ENCODE measurements around the gene ISG20L2. TPM values are rescaled to one million over a fixed set of nuclear protein-coding genes. Genes with fewer than 3 reads are reported as not detected.

ISG20L2 gene
- total RNA-seq, 4 donors from 2014 or later: 22.3 to 32.8 (median 28.4) TPM

DNA sequence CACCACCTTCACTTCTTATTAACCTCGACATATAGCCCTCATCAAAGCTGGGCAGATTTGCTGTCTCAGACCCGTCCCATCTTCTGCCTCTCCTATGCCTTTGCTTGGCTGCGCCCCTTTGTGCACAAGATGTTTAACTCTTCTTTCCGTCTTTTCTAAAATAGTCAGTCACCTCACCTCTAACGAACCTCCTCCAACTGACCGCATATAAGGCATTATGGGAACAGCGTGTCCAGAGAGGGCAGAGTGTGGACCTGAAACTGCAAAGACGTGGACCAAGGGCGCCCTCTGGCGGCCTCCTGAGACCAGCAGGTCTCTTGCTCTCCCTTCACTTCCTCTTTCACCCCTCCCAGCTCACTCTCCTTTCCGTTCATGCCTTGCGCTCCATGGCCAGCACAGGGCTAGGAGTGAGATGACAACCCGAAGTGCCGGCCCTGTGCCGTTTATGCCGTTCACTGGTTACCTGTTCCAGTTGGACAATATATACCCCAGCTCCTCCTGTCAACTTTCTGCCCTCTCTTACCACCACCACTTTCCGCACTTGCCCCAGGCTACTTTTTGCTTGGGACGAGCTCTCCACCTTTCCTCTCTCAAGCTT, 2.8 kb downstream of the ISG20L2 start:
- H3K27ac ChIP-seq: peak overlapping the region; percentile 24 to 97 (median 29)
- H3K9me3 ChIP-seq: no peaks in the 10 kb centered on the region
- intact Hi-C loops (cut with DNase I): loop anchor here (5.0 kb wide), 1 partner anchor 33 kb away; no protein-coding TSS in a partner anchor
- WGBS, 2 donors: 7 to 8% methylated on average over 18 of the region's 18 CpGs
- TF ChIP-seq, protein P1, sequence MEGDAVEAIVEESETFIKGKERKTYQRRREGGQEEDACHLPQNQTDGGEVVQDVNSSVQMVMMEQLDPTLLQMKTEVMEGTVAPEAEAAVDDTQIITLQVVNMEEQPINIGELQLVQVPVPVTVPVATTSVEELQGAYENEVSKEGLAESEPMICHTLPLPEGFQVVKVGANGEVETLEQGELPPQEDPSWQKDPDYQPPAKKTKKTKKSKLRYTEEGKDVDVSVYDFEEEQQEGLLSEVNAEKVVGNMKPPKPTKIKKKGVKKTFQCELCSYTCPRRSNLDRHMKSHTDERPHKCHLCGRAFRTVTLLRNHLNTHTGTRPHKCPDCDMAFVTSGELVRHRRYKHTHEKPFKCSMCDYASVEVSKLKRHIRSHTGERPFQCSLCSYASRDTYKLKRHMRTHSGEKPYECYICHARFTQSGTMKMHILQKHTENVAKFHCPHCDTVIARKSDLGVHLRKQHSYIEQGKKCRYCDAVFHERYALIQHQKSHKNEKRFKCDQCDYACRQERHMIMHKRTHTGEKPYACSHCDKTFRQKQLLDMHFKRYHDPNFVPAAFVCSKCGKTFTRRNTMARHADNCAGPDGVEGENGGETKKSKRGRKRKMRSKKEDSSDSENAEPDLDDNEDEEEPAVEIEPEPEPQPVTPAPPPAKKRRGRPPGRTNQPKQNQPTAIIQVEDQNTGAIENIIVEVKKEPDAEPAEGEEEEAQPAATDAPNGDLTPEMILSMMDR (IDR thresholded peaks at IDR 0.05): peak; percentile 85 to 96 (median 92)
- TF ChIP-seq POLR2A (IDR thresholded peaks at IDR 0.05): no peak
- peaks cover 13 to 48% (median 19%) of the 10 kb centered on the region in 3 donors for H3K36me3 ChIP-seq
- H3K4me3 ChIP-seq: peak overlapping the region; percentile 6 to 85 (median 53)
- no peak for DNase-seq
- no peaks in the 10 kb centered on the region for H3K27me3 ChIP-seq
- peaks cover 20 to 62% (median 34%) of the 10 kb centered on the region in 3 donors for H3K4me1 ChIP-seq

GRCh38 chr1:156721535-156721934, 7.0 kb downstream of the ISG20L2 start:
- intact Hi-C loops (cut with DNase I): no loop called here
- H3K27me3 ChIP-seq: no peaks in the 10 kb centered on the region
- peaks cover 8 to 31% (median 17%) of the 10 kb centered on the region in 3 donors for H3K4me1 ChIP-seq
- H3K9me3 ChIP-seq: no peaks in the 10 kb centered on the region
- H3K4me3 ChIP-seq: no peak overlapping the region
- H3K36me3 ChIP-seq: peaks cover 13 to 60% (median 19%) of the 10 kb centered on the region in 3 donors
- 93% methylated on average over 2 of the region's 4 CpGs; no CpG with 5 or more reads in 1 of the 2 donors for WGBS, 2 donors
- DNase-seq: no peak
- H3K27ac ChIP-seq: no peak overlapping the region
- TF ChIP-seq POLR2A (IDR thresholded peaks at IDR 0.05): no peak
- TF ChIP-seq, protein P1 (IDR thresholded peaks at IDR 0.05): no peak

DNA sequence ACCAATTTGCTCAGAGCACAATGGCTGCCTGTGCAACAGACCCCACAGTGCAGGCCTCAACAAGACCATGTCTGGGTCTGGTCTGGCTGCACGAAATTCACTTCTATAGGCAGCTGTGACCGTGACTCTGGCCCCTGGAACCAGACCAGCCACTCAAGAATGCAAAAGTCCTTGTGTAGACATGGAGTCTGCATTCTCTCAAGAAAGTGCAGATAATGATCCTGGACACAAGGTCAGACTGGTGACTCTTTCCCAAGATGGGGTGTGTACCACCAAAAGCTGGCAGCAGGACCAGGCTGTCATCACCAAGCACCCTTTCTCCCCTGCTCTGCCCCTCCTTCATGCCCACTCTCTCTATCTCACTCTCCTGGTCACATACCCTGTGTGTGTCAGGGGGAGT, 7.4 kb downstream of the ISG20L2 start:
- H3K36me3 ChIP-seq: peaks cover 13 to 60% (median 19%) of the 10 kb centered on the region in 3 donors
- no peaks in the 10 kb centered on the region for H3K27me3 ChIP-seq
- no CpG with 5 or more reads among the region's 2 CpGs for WGBS, 2 donors
- intact Hi-C loops (cut with DNase I): no loop called here
- no peak overlapping the region for H3K27ac ChIP-seq
- no peaks in the 10 kb centered on the region for H3K9me3 ChIP-seq
- H3K4me3 ChIP-seq: no peak overlapping the region
- TF ChIP-seq POLR2A (IDR thresholded peaks at IDR 0.05): no peak
- TF ChIP-seq, protein P1 (IDR thresholded peaks at IDR 0.05): no peak
- DNase-seq: no peak
- H3K4me1 ChIP-seq: peaks cover 3 to 29% (median 13%) of the 10 kb centered on the region in 3 donors

DNA sequence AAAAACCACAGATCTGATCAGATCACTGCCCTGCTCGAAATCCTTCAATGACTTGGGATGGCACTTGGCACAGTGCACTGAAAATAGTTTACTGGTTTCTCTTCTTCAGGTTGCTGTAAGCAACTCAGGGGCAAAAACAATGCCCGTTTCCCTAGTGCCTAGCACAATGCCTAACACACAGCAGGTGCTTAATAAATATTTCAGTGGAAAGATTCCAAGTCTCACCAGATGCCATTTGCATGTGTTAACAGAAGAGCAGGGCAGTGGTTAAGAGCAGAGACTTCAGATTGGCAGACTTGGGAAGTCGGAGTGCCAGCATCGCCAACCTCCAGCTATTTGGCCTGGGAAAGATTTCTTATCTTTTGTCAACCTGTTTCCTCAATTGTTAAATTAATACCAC, 11.2 kb downstream of the ISG20L2 start:
- Histone ChIP-seq H3K27me3 (no peaks in the 10 kb centered on the region), H3K9me3 (no peaks in the 10 kb centered on the region), H3K27ac (no peak overlapping the region), H3K4me1 (peaks cover 3 to 16% (median 6%) of the 10 kb centered on the region in 3 donors), H3K36me3 (peaks cover 0 to 28% (median 0%) of the 10 kb centered on the region in 3 donors), H3K4me3 (no peak overlapping the region)
- intact Hi-C loops (cut with DNase I): no loop called here
- WGBS, 2 donors: 45 to 82% methylated on average over 4 of the region's 4 CpGs
- TF ChIP-seq, protein P1 (IDR thresholded peaks at IDR 0.05): no peak
- DNase-seq: no peak

DNA sequence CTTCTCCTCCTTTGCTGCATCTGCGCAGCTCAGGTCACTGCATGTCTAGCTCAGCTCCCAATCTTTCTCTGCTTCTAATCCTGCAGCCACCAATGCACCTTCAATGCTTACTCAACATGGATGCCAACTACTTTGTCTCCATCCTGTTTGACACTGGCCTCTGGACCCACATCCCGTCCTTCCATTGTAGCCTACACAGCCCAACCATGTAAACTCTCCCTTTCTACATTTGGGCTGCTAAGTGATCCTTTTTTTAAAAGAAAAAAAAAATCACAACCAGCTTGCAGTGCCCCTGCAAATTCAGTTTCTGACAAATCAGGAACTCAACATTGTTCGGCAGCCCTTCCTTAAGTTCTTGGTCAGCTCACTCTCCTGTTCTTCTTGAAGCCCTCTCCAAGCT, 13.7 kb downstream of the ISG20L2 start:
- Histone ChIP-seq H3K4me1 (peaks cover 26 to 41% (median 32%) of the 10 kb centered on the region in 3 donors), H3K27me3 (no peaks in the 10 kb centered on the region), H3K27ac (no peak overlapping the region), H3K4me3 (no peak overlapping the region), H3K36me3 (peaks cover 0 to 4% (median 0%) of the 10 kb centered on the region in 3 donors), H3K9me3 (no peaks in the 10 kb centered on the region)
- 83 to 88% methylated on average over 3 of the region's 3 CpGs for WGBS, 2 donors
- intact Hi-C loops (cut with DNase I): no loop called here
- no peak for DNase-seq
- TF ChIP-seq POLR2A (IDR thresholded peaks at IDR 0.05): no peak
- TF ChIP-seq, protein P1 (IDR thresholded peaks at IDR 0.05): no peak

All from esophagus squamous epithelium (tissue), 5 donors.